Panc1 (cell line): Measurements from ENCODE around the gene HSD17B7. TPM values are rescaled to one million over a fixed set of nuclear protein-coding genes. Genes with fewer than 3 reads are reported as not detected.
"Not testable (repeated sequence)": the region's sequence is repeated elsewhere in the genome, so short reads cannot be mapped to it uniquely, and the experiment has no call there.

Experiments
- ATAC-seq: fragments of 200-7000 bp; cut with Tn5 transposase; 2 replicates; pipeline ENCODE4 v1.9.1; 2020; ENCODE audit warnings: mild to moderate bottlenecking, moderate library complexity
- BruUV-seq: library from RNA; stranded (reverse); fragments of 400-500 nt; replicated peaks from 2 replicates; lab custom pipeline; 2021; lab: Mats Ljungman, UMichigan
- CTCF ChIA-PET: fragments of 300-600 bp; sonication (Branson Sonifier 250); formaldehyde crosslinking; loops from one replicate; lab custom pipeline; 2022; ENCODE audit warnings: antibody characterized with exemption; lab: Charles Lee
- POLR2A ChIA-PET: fragments of 300-600 bp; sonication (Branson Sonifier 250); formaldehyde crosslinking; loops from one replicate; lab custom pipeline; 2022; ENCODE audit warnings: antibody characterized with exemption; lab: Charles Lee
- DNase-seq: peaks from one replicate; pipeline ENCODE4 v3.0.0-alpha.2; 2010; ENCODE audit warnings: low read depth, low spot score
- H3K27ac ChIP-seq: 2 replicates; pipeline ENCODE4 v1.5.1; 2011; ENCODE audit warnings: mild to moderate bottlenecking, low read length, inconsistent platforms
- H3K27me3 ChIP-seq: fragments of 200-500 bp; sonication (Bioruptor generic); 2 replicates; pipeline ENCODE4 v1.6.0; 2014; ENCODE audit warnings: low read length, inconsistent platforms; ENCODE audit not compliant: control insufficient read depth, insufficient read depth
- H3K36me3 ChIP-seq: fragments of 200-500 bp; sonication (Bioruptor generic); 2 replicates; pipeline ENCODE4 v1.5.1; 2014; ENCODE audit warnings: inconsistent platforms, mild to moderate bottlenecking, low read length, moderate library complexity; ENCODE audit not compliant: control insufficient read depth, insufficient read depth
- H3K4me1 ChIP-seq: 2 replicates; pipeline ENCODE4 v1.5.1; 2011; ENCODE audit warnings: inconsistent platforms, mild to moderate bottlenecking, low read length, moderate library complexity; ENCODE audit not compliant: control insufficient read depth, insufficient read depth
- H3K4me3 ChIP-seq, 2 experiments: 2 replicates each; pipeline ENCODE4 v1.5.1; 2011 to 2012; ENCODE audit warnings: low read depth in 2 of 2, low read length in 2 of 2, mild to moderate bottlenecking in 2 of 2, inconsistent platforms in 1 of 2, moderate library complexity in 1 of 2
- H3K9me3 ChIP-seq: fragments of 200-500 bp; sonication (Bioruptor generic); 2 replicates; pipeline ENCODE4 v1.5.1; 2014; ENCODE audit warnings: low read depth, mild to moderate bottlenecking, inconsistent platforms, low read length, moderate library complexity; ENCODE audit not compliant: control insufficient read depth, insufficient read depth
- POLR2AphosphoS5 ChIP-seq: IDR thresholded peaks from 2 replicates; pipeline ENCODE4 v1.6.1; 2012; ENCODE audit warnings: mild to moderate bottlenecking, low read depth, low read length, moderate library complexity
- SIN3A ChIP-seq: IDR thresholded peaks from 2 replicates; pipeline ENCODE4 v1.6.1; 2012; ENCODE audit warnings: low read depth, mild to moderate bottlenecking, low read length, moderate library complexity, borderline replicate concordance; ENCODE audit not compliant: insufficient read depth
- TCF7L2 ChIP-seq: IDR thresholded peaks from 2 replicates; pipeline ENCODE4 v1.6.1; 2011; ENCODE audit warnings: mild to moderate bottlenecking, low read depth, low read length, inconsistent platforms
- in situ Hi-C: cut with HindIII; loops from 2 replicates; pipeline ENCODE4 v1.10.0; 2016; ENCODE audit warnings: low sequenced_read_pairs, low pct_unique_long_range_greater_than_20kb
- intact Hi-C: fragments of 100-400 bp; cut with micrococcal nuclease; formaldehyde crosslinking; loops from one replicate; pipeline ENCODE4 v1.10.0; 2022; ENCODE audit not compliant: unreplicated experiment
- total RNA-seq: library from RNA; stranded (reverse); gene quantifications from one replicate; pipeline ENCODE4 v1.2.1, GENCODE V29; 2021; ENCODE audit not compliant: unreplicated experiment
- TF ChIP-seq, protein P1 (sequence below): fragments of 450-650 bp; IDR thresholded peaks from 2 replicates; pipeline ENCODE4 v1.5.1; 2017; ENCODE audit warnings: mild to moderate bottlenecking
- TF ChIP-seq, protein P2 (sequence below), 2 experiments: IDR thresholded peaks; 2 replicates each; pipeline ENCODE4 v1.6.1; 2011 to 2012; ENCODE audit warnings: low read depth in 2 of 2, control low read depth in 1 of 2, low read length in 1 of 2, mild to moderate bottlenecking in 1 of 2, moderate library complexity in 1 of 2; ENCODE audit not compliant: insufficient read depth in 1 of 2

HSD17B7 gene
- total RNA-seq, 1 experiment from 2014 or later: 24.6 TPM

DNA sequence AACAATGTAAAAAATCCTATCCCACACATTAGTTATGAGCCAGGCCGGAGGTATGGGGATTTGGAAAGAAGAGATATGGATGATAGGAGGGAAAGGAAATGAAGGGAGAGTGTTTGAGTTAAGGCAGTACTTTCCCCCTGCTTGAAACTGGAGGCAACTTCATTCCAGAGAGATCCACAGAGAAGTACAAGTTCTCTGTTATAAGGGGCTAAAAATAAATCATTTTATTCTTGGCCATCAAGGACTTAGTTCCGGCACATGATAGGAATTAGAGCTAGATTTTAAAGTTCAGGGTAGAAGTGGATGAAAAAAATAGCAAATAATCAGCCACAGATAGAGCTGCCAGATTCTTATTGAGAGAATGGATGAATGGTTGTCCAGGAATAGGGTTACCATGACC lies 27.6 kb downstream of the HSD17B7 start:
- not testable (repeated sequence) for H3K27me3 ChIP-seq, ATAC-seq

DNA sequence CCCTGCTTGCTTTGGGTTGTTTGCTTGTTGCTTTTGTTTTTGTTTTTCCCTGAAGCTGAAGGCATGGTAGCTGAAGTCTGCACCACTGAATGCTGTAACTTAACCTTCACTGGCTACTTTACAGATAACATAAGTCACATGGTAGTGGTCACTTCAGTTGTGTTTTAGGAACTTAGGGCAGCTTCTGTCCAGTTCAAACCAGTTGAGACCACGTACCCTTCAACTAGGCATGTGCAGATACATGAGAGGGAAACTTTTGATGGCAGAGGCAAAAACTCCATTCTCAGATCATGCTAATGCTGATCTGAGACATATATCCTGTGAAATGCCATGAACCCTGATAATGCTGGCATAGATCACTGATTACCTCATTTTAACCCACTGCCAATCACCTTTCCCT lies 28.2 kb downstream of the HSD17B7 start:
- H3K9me3 ChIP-seq, H3K27ac ChIP-seq, CTCF ChIA-PET, H3K4me1 ChIP-seq, ATAC-seq, POLR2A ChIA-PET, in situ Hi-C loops, DNase-seq, intact Hi-C loops, BruUV-seq, H3K27me3 ChIP-seq, H3K4me3 ChIP-seq, H3K36me3 ChIP-seq: not testable (repeated sequence)

More for the DNA sequence above, 27.6 kb downstream of the HSD17B7 start:
- POLR2A ChIA-PET, H3K36me3 ChIP-seq, H3K27ac ChIP-seq, CTCF ChIA-PET, H3K9me3 ChIP-seq, DNase-seq, in situ Hi-C loops, H3K4me1 ChIP-seq, H3K4me3 ChIP-seq, BruUV-seq, intact Hi-C loops: not testable (repeated sequence)

DNA sequence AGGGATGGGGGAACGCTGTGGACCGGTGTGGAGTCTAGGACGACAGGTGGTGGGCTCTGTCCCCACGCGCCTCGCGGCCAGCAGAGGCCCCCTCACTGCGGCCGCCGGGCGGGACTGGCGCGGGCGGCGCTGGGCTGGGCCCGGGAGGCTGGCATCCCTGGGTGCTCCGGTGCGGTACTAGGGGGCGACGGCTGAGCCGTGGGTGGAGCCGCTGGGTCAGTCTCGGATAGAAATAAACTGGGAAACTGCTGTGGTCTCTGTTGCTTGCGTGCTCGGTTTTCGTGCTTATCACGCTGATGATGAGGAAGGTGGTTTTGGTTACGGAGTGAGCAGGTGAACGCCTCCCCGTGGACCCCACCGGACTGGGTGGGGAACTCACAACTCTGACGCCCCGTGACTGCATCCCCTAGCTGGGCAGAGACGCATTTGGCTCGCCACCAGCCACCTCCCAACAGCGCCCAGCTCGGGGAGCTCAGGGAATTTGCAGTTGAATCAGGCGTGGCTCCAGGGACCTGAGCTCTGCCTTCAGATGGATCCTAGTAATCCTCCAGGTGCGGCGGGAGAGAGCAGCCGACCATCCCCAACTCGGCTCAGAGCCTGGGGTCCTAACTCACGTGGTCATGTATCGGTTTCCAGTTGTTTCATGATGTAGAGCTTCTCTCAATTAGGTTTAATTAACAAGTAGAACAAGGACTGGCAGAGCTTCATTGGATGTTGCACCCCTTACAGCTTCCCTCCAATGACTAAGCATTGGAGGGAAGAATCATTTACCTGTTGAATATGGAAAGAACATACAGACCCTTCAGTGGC lies 32.1 kb downstream of the HSD17B7 start:
- Histone ChIP-seq H3K27ac (no peak overlapping the region), H3K36me3 (no peaks in the 10 kb centered on the region), H3K4me1 (no peaks in the 10 kb centered on the region; the same call in 1 of the 2 replicates), H3K27me3 (peaks cover 2% of the 10 kb centered on the region; the same call in 1 of the 2 replicates), H3K9me3 (no peaks in the 10 kb centered on the region), H3K4me3 (peak overlapping the region; percentile 51 to 73)
- in situ Hi-C loops (no loop called here), intact Hi-C loops (no loop called here)
- no peak for TF ChIP-seq POLR2AphosphoS5
- TF ChIP-seq, protein P1, sequence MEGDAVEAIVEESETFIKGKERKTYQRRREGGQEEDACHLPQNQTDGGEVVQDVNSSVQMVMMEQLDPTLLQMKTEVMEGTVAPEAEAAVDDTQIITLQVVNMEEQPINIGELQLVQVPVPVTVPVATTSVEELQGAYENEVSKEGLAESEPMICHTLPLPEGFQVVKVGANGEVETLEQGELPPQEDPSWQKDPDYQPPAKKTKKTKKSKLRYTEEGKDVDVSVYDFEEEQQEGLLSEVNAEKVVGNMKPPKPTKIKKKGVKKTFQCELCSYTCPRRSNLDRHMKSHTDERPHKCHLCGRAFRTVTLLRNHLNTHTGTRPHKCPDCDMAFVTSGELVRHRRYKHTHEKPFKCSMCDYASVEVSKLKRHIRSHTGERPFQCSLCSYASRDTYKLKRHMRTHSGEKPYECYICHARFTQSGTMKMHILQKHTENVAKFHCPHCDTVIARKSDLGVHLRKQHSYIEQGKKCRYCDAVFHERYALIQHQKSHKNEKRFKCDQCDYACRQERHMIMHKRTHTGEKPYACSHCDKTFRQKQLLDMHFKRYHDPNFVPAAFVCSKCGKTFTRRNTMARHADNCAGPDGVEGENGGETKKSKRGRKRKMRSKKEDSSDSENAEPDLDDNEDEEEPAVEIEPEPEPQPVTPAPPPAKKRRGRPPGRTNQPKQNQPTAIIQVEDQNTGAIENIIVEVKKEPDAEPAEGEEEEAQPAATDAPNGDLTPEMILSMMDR: no peak; the same call in 1 of the 2 replicates
- TF ChIP-seq TCF7L2: no peak
- TF ChIP-seq SIN3A: no peak
- TF ChIP-seq, protein P2, sequence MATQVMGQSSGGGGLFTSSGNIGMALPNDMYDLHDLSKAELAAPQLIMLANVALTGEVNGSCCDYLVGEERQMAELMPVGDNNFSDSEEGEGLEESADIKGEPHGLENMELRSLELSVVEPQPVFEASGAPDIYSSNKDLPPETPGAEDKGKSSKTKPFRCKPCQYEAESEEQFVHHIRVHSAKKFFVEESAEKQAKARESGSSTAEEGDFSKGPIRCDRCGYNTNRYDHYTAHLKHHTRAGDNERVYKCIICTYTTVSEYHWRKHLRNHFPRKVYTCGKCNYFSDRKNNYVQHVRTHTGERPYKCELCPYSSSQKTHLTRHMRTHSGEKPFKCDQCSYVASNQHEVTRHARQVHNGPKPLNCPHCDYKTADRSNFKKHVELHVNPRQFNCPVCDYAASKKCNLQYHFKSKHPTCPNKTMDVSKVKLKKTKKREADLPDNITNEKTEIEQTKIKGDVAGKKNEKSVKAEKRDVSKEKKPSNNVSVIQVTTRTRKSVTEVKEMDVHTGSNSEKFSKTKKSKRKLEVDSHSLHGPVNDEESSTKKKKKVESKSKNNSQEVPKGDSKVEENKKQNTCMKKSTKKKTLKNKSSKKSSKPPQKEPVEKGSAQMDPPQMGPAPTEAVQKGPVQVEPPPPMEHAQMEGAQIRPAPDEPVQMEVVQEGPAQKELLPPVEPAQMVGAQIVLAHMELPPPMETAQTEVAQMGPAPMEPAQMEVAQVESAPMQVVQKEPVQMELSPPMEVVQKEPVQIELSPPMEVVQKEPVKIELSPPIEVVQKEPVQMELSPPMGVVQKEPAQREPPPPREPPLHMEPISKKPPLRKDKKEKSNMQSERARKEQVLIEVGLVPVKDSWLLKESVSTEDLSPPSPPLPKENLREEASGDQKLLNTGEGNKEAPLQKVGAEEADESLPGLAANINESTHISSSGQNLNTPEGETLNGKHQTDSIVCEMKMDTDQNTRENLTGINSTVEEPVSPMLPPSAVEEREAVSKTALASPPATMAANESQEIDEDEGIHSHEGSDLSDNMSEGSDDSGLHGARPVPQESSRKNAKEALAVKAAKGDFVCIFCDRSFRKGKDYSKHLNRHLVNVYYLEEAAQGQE (IDR thresholded peaks at IDR 0.05; ENCODE audit: insufficient read depth in 1 of 2, low read depth in 2 of 2, low read length in 1 of 2): no peak
- peak; percentile 86 for ATAC-seq
- POLR2A ChIA-PET: interaction anchor here (0.7 kb wide), 1 partner anchor 18 kb away, joined by 3 read pairs; no protein-coding TSS in a partner anchor
- no peak for DNase-seq
- CTCF ChIA-PET: interaction anchor here (0.9 kb wide), 1 partner anchor 22 kb away, joined by 4 read pairs; no protein-coding TSS in a partner anchor
- no TSS peak for BruUV-seq
